ENCODE measurements around the gene CENPS.
"Not testable (repeated sequence)": the region's sequence is repeated elsewhere in the genome, so short reads cannot be mapped to it uniquely, and the experiment has no call there.

The CENPS gene

DNA sequence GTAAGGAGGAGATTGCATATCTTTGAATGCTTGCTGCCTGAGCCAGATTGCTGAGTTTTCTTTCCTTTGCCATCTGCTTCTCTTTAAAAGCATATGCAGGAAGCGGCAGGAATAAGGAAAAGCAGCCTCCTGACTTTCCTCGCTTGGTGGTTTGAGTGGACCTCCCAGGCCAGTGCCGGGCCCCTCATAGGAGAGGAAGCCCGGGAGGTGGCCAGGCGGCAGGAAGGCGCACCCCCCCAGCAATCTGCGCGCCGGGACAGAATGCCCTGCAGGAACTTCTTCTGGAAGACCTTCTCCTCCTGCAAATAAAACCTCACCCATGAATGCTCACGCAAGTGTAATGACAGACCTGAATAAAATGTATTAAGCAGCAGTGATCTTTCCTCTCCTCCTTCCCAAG, 21.1 kb downstream of the CENPS start:
- peak; percentile 22 for DNase-seq (ENCODE audit: low read depth)

DNA sequence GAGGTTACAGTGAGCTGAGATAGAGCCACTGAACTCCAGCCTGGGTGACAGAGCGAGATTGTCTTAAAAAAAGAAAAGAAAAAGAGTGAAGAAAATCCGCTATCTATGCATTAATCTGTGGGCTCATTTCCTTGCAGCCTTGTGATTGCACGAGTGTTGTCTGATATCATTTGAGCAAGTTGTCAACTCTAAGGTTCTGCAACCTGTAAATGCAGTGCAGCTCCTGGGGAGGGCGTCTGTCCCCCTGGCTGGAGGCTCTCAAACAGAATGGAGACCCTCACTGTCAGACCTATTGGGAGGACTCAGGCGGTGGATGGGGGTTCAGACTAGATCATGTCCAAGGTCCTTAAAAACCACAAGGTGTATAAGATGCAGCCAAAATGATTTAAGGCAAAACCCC, 25.8 kb downstream of the CENPS start:
- no peak for DNase-seq (ENCODE audit: low read depth)

GRCh38 chr1:10456661-10457060, 26.4 kb downstream of the CENPS start:
- no peak for DNase-seq (ENCODE audit: low read depth)

GRCh38 chr1:10457462-10457861, 27.2 kb downstream of the CENPS start:
- DNase-seq (ENCODE audit: low read depth) = not testable (repeated sequence)

DNA sequence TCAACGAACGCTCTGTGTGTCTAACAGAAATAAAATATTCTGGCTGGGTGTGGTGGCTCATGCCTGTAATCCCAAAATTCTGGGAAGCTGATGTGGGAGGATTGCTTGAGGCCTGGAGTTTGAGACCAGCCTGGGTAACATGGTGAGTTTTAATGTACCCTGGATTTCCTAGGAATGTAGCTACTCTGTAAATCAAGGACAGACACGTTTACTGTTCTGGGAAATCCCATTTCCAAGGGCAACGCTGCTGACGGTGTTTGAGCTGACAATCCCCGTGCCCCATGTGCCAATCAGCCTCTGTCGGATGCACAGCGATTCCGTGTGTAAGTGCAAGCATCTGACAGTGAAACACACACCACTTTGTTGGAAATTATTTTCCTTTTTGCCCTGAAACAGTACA, 27.6 kb downstream of the CENPS start:
- DNase-seq (ENCODE audit: low read depth) = no peak

GRCh38 chr1:10459184-10459583, 29.0 kb downstream of the CENPS start:
- peak; percentile 13 for DNase-seq (ENCODE audit: low read depth)

GRCh38 chr1:10467078-10467477, 36.8 kb downstream of the CENPS start:
- no peak for DNase-seq (ENCODE audit: low read depth)

DNA sequence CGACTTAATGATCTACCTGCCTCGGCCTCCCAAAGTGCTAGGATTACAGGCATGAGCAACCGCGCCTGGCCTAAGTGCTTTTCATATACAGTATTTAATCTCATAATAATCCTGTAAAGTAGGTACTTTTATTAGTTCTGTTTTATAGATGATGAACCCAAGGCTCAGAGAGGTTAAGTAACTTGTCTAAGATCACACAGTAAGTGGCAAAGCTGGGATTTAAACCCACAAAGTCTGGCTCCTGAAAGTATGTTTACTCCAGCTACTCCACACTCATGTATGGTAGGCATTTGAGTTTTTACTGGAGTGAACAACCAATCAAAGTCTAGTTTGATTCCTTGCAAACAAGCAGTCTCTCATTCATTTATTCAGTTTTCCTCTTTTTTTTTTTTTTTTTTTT, 39.8 kb downstream of the CENPS start:
- no peak for DNase-seq (ENCODE audit: low read depth)

DNA sequence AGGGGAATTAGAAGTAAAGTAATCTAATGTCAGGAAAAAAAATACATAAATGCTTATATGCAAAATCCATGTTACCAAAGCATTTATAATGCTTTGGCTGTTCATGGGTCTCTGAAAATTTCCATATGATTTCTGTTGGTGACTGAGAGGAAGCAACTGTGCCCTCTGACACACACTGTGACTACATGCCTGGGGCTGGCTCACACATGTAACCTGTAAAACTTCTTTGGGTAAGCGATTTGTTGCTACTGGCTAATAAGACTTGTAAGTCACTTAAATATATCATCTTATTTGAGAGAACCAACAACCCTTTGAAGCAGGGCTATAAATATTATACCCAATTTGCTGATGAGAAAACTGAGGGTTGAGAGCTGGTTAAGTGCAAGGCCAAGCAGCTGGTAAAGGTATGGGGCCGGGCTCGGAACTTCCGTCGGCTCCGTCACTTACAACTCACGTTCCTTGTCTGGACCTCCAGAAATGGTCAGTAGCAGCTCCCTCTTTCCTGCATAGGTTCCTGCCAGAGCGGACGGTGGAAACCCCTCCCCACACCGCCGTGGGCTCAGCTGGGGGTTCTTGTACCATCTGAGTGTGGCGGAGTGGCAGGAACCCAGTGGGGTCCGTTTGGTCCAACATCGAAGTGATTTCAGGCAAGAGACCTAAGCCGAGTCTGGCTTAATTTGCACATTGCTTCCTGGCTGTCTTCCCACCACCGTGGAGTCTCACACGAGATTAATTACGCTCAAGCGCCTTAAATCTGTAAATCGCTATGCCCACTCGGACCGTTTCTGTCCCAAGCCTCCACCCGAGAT, 41.4 kb downstream of the CENPS start:
- DNase-seq (ENCODE audit: low read depth) = no peak

DNA sequence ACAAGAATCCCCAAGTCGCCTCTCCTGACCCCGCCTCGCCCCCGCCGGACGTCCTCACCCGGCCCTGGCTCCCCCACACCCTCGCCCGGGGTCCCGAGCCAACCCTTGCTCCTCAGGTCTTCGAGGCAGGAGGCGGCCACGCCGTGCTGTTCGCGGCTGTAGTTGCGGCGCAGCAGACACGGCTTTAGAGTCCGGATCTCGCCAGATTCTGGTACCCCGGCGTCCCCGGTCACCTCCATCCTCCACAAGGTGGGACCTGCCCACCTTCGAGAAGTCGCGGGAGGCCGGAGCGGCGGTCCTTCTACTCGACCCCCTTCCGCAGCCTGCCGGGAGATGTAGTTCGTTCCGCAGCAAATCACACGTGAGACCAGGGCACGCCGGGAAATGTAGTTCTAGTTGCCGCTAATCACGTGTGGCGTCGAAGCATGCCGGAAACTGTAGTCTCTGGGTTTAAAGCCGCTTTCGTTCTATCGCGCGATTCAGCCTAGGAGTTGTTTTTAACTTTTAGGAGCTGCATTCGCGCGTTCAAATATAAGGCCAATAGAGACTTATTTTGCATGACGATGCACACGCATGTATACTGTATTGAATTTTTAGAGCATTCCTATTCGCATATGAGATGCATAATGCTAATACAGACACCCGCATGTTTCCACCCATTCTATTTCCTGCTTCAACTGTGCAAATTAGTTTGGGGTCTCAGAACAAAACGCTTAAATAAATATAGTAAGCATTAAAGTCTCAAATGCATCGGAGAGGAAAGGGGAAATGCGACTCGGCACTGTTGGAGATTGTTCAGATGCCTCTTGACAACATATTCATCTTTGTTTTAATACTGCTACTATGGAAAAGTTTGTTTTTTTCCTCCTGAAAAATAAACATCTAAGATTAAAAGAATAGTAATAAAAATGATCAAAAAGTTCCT, 42.2 kb downstream of the CENPS start, which contains the start of gene DFFA:
Gene DFFA, minus strand, starts transcription at position 310 of the 925 bp plus-strand sequence. Its CDS starts 71 bp downstream, at position 239.
- DNase-seq (ENCODE audit: low read depth) = peak; percentile 94

DNA sequence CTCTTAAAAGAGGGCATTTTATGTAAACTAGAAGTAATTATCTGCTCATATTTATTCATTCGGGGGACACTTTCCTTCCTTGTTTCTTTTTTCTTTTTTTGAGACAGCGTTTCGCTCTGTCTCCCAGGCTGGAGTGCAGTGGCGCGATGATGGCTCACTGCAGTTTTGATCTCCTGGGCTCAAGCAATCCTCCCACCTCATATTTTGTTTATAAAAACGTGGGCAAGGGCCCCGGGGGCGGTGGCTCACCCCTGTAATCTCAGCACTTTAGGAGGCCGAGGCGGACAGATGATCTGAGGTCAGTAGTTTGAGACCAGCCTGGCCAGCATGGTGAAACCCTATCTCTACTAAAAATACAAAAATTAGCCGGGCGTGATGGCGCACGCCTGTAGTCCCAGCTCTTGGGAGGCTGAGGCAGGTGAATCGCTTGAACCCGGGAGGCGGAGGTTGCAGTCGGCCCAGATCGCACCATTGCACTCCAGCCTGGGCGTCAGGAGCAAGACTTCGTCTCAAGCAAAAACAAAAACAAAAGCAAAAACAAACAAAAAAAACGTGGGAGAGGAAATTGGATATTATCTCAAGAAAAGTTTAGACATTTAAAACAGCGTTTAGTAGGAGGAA, 43.0 kb downstream of the CENPS start:
- no peak for DNase-seq (ENCODE audit: low read depth)

DNA sequence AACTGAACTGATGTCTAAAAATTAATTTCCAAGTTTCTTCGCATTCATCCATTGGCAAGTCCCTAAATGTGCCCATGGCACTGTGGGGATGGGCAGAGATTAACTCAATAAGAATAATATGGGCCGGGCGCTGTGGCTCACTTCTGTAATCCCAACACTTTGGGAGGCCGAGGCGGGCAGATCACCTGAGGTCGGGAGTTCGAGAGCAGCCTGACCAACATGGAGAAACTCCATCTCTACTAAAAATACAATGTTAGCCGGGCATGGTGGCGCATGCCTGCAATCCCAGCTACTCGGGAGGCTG, 44.0 kb downstream of the CENPS start:
- DNase-seq (ENCODE audit: low read depth) = not testable (repeated sequence)

GRCh38 chr1:10474613-10475507, 44.6 kb downstream of the CENPS start, which contains the start of gene PEX14:
PEX14 (plus strand) TSS chr1:10474950; CDS start chr1:10474967, 17 bp downstream.
- DNase-seq (ENCODE audit: low read depth) = peak; percentile 76

- no peak for DNase-seq (ENCODE audit: low read depth)
These were observed 45.3 kb downstream of the CENPS start for GRCh38 chr1:10475510-10475909.

GRCh38 chr1:10479296-10479695, 49.1 kb downstream of the CENPS start:
- DNase-seq (ENCODE audit: low read depth) = no peak

DNA sequence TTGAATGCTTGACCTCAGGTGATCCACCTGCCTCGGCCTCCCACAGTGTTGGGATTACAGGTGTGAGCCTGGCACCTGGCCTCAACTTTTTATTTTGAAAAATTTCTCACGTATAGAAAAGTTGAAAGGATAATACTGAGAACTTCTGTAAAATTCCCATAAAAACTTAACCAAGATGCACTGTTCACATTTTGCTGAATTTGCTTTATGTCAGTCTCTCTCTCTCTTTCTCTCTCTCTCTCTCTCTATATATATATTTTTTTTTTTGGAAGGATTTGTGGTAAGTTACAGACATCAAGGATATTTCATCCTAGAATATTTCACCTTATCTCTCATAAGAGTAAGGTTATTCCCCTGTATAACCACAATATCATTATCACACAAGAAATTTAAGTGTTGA, 50.4 kb downstream of the CENPS start:
- no peak for DNase-seq (ENCODE audit: low read depth)

GRCh38 chr1:10484521-10484920, 54.3 kb downstream of the CENPS start:
- no peak for DNase-seq (ENCODE audit: low read depth)

GRCh38 chr1:10489291-10490055, 59.2 kb downstream of the CENPS start:
- DNase-seq (ENCODE audit: low read depth) = no peak

DNA sequence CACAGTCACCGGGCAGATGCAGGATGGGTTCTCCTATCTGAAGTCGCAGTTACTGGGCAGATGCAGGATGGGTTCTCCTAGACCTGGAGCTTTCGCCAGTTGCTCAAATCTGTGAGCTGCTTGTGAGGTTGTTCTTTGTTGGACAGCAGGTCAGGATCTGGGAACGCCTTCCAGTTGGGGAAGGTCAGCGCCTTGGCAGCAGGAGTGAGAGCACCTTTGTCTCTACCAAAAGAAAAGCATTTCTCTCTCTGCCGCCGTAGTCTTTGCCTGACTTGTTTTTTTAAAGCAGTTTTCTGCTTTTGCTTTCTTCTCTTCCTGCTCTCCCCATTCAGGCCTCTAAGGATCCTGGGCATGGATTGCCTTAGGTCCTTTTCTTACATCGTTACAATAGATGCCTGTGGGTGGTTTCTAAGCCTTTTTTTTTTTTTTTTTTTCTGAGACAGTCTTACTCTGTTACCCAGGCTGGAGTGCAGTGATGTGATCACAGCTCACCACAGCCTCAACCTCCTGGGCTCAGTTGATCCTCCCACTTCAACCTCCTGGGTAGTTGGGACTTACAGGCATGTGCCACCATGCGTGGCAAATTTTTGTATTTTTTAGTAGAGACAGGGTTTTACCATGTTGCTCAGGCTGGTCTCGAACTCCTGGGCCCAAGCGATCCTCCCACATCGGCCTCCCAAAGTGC, 60.2 kb downstream of the CENPS start:
- no peak for DNase-seq (ENCODE audit: low read depth)
